Heart right ventricle (tissue), 16 donors: ENCODE data around the gene TMEM255B. TPM values are rescaled to one million over a fixed set of nuclear protein-coding genes. Genes with fewer than 3 reads are reported as not detected.

Experiments
- ATAC-seq, 8 donors: fragments of 200-7000 bp; cut with Tn5 transposase; one replicate each; pipeline ENCODE4 v1.9.1; 2020; ENCODE audit warnings: mild to moderate bottlenecking in 8 of 8, moderate library complexity in 8 of 8, moderate number of reproducible peaks in 1 of 8
- DNase-seq, 2 donors: peaks; one replicate each; pipeline ENCODE4 v3.0.0-alpha.2; 2020
- H3K27ac ChIP-seq, 10 donors: fragments of 200-600 bp; sonication (generic) in 2 of 10; one replicate each; pipeline versions ENCODE4 v1.5.0 to v1.8.0; 2020 to 2022; ENCODE audit warnings: mild to moderate bottlenecking in 3 of 10
- H3K27me3 ChIP-seq, 7 donors: fragments of 200-600 bp; one replicate each; pipeline ENCODE4 v1.8.0; 2021 to 2022; ENCODE audit warnings: mild to moderate bottlenecking in 2 of 7
- H3K36me3 ChIP-seq, 9 donors: fragments of 200-600 bp; sonication (generic) in 1 of 9; one replicate each; pipeline versions ENCODE4 v1.5.0 to v1.8.0; 2020 to 2022; ENCODE audit warnings: mild to moderate bottlenecking in 2 of 9
- H3K4me1 ChIP-seq, 9 donors: fragments of 200-600 bp; sonication (generic) in 1 of 9; one replicate each; pipeline versions ENCODE4 v1.5.0 to v1.8.0; 2020 to 2022; ENCODE audit warnings: mild to moderate bottlenecking in 4 of 9
- H3K4me3 ChIP-seq, 10 donors: fragments of 200-600 bp; sonication (generic) in 2 of 10; one replicate each; pipeline versions ENCODE4 v1.5.0 to v1.8.0; 2020 to 2022; ENCODE audit warnings: mild to moderate bottlenecking in 7 of 10, moderate library complexity in 2 of 10
- H3K9me3 ChIP-seq, 11 donors: fragments of 200-600 bp in 10 of 11; sonication (generic) in 2 of 11; one replicate each; pipeline versions ENCODE4 v1.5.0 to v1.8.0; 2013 to 2022; ENCODE audit warnings: mild to moderate bottlenecking in 2 of 11, control low read depth in 1 of 11, moderate library complexity in 1 of 11
- CTCF ChIP-seq, 9 donors: fragments of 200-600 bp; sonication (generic) in 2 of 9; IDR thresholded peaks; one replicate each; pipeline versions ENCODE4 v1.5.0 to v1.8.0; 2021 to 2022; ENCODE audit warnings: antibody characterized with exemption in 9 of 9, mild to moderate bottlenecking in 5 of 9, moderate library complexity in 1 of 9
- WGBS, 2 donors: extraction: QIAGEN DNeasy Blood & Tissue Kit; methylation state at CpG; one replicate each; pipeline ENCODE4 v1.1.7; 2013; ENCODE audit warnings: inconsistent platforms in 1 of 2; 5-methylcytosine and 5-hydroxymethylcytosine counted together
- intact Hi-C, 10 donors: fragments of 100-400 bp; cut with DNase I; formaldehyde crosslinking; loops; one replicate each; pipeline versions ENCODE4 v1.11.1 to v1.14.2; 2022
- polyA plus RNA-seq, 2 donors: library from polyadenylated mRNA; stranded (reverse); fragments of 200-250 nt; gene quantifications; one replicate each; pipeline ENCODE4 v1.2.3, GENCODE V29; 2013
- total RNA-seq, 10 donors: library from RNA; stranded (reverse); fragmentation: NEBNext Ultra II Directional in 3 of 10; extraction: Animal tissue kit (Norgen Biotek cat#: 25700) in 3 of 10; gene quantifications; one replicate each; pipeline versions ENCODE4 v1.2.1 to v1.2.4, GENCODE V29; 2021 to 2023
- donor health status: Arrhythmogenic right ventricular cardiomyopathy.
- donor health status: ischemic (EF 13 %, LVEDD 7.1; RV severe dilation, severe dysfunction).
- donor health status: healthy with polysubstance abuse.
- donor health status: DM: no; HTN: yes; CAD: no.
- donor health status: DM: no; HTN: no; CAD: no.
- donor health status: ischemic (EF 25% LVEDD 6.9; RV normal size, moderate dysfunction).
- donor health status: ischemic (EF 25% LVEDD 5.7; RV mildly dilated, moderate dysfunction).
- donor health status: healthy.
- donor health status: DM: yes; HTN: yes; CAD: no.
- donor health status: Ischemic cardiomyopathy.
- donor health status: ischemic (EF 35%, LVEDD 5.7; RV mildly dilated, moderate dysfunction).
- donor health status: nonischemic (EF 11% LVEDD 7.7; RV severe dilation, severe dysfunction).
- donor health status: DM: yes; HTN: yes; CAD: no.
- donor health status: PGD.
- donor health status: ischemic (EF 29% LVEDD 5.4; RV normal size, mild dysfunction).
- donor health status: nonischemic (EF 23%, LVEDD 6.1; RV moderate dilation, normal function).

TMEM255B gene
- total and polyA plus RNA-seq, 12 donors, result 2.4 to 12.9 (median 6.3) TPM

- no peak overlapping the region for H3K4me3 ChIP-seq
- no peak for TF ChIP-seq CTCF (IDR thresholded peaks at IDR 0.05)
- H3K9me3 ChIP-seq, result no peaks in the 10 kb centered on the region
- DNase-seq (no peak), ATAC-seq (no peak)
- H3K36me3 ChIP-seq, result peaks cover 0 to 69% (median 0%) of the 10 kb centered on the region in 9 donors
- peak overlapping the region in 5 of 10 donors; percentile 57 to 70 (median 61) for H3K27ac ChIP-seq
- peaks cover 43 to 93% (median 80%) of the 10 kb centered on the region in 9 donors for H3K4me1 ChIP-seq
- intact Hi-C loops, result no loop called here
- 83 to 89% methylated on average over 29 of the region's 29 CpGs for WGBS, 2 donors
- no peaks in the 10 kb centered on the region for H3K27me3 ChIP-seq
Observed at GRCh38 chr13:113842336-113843062, 83.5 kb downstream of the TMEM255B start.

GRCh38 chr13:113843063-113843654 lies 84.1 kb downstream of the TMEM255B start:
- Histone ChIP-seq H3K4me1 (peaks cover 41 to 93% (median 80%) of the 10 kb centered on the region in 9 donors), H3K36me3 (peaks cover 0 to 76% (median 0%) of the 10 kb centered on the region in 9 donors), H3K4me3 (no peak overlapping the region), H3K27me3 (no peaks in the 10 kb centered on the region), H3K9me3 (no peaks in the 10 kb centered on the region), H3K27ac (peak overlapping the region in 8 of 10 donors; percentile 6 to 70 (median 60))
- 58 to 73% methylated on average over 30 of the region's 30 CpGs for WGBS, 2 donors
- intact Hi-C loops, result no loop called here
- TF ChIP-seq CTCF (IDR thresholded peaks at IDR 0.05), result no peak
- peak in 1 of 2 donors; percentile 37 for DNase-seq
- peak; percentile 12 to 66 (median 42) for ATAC-seq

- TF ChIP-seq CTCF (IDR thresholded peaks at IDR 0.05), result no peak
- Histone ChIP-seq H3K27me3 (no peaks in the 10 kb centered on the region), H3K9me3 (no peaks in the 10 kb centered on the region), H3K4me3 (no peak overlapping the region), H3K36me3 (peaks cover 0 to 77% (median 0%) of the 10 kb centered on the region in 9 donors), H3K27ac (peak overlapping the region in 8 of 10 donors; percentile 6 to 70 (median 60)), H3K4me1 (peaks cover 36 to 93% (median 80%) of the 10 kb centered on the region in 9 donors)
- ATAC-seq (peak in 6 of 8 donors; percentile 3 to 41 (median 10)), DNase-seq (no peak)
- intact Hi-C loops, result no loop called here
- WGBS, 2 donors, result 51 to 63% methylated on average over 26 of the region's 26 CpGs
Observed at GRCh38 chr13:113843864-113844556, 85.0 kb downstream of the TMEM255B start.

- DNase-seq (no peak), ATAC-seq (no peak)
- H3K4me3 ChIP-seq, result no peak overlapping the region
- WGBS, 2 donors, result 89 to 91% methylated on average over 13 of the region's 13 CpGs
- peaks cover 32 to 93% (median 76%) of the 10 kb centered on the region in 9 donors for H3K4me1 ChIP-seq
- no peak for TF ChIP-seq CTCF (IDR thresholded peaks at IDR 0.05)
- no peaks in the 10 kb centered on the region for H3K9me3 ChIP-seq
- H3K36me3 ChIP-seq, result peaks cover 0 to 70% (median 0%) of the 10 kb centered on the region in 9 donors
- H3K27me3 ChIP-seq, result no peaks in the 10 kb centered on the region
- H3K27ac ChIP-seq, result peak overlapping the region in 1 of 10 donors; percentile 70
- intact Hi-C loops, result no loop called here
Observed at GRCh38 chr13:113845055-113845454, 86.0 kb downstream of the TMEM255B start.
